Trophoblast cell (in vitro differentiated cells and primary cell): ENCODE measurements around the gene CLCA2.

ENCODE experiments used
- DNase-seq, 2 donors: peaks; one replicate each; pipeline ENCODE4 v3.0.0-alpha.2; 2016
- H2AFZ ChIP-seq: 2 replicates; pipeline ENCODE4 v1.6.1; 2013; ENCODE audit warnings: low read length, moderate library complexity, mild to moderate bottlenecking; ENCODE audit not compliant: insufficient read depth, poor library complexity
- H2AK5ac ChIP-seq: 2 replicates; pipeline ENCODE4 v1.6.1; 2013; ENCODE audit warnings: mild to moderate bottlenecking, low read length
- H2BK120ac ChIP-seq: 2 replicates; pipeline ENCODE4 v1.6.1; 2013; ENCODE audit warnings: low read length, mild to moderate bottlenecking, moderate library complexity; ENCODE audit not compliant: insufficient read depth, poor library complexity
- H2BK12ac ChIP-seq: 2 replicates; pipeline ENCODE4 v1.6.1; 2013; ENCODE audit warnings: mild to moderate bottlenecking, low read length, moderate library complexity
- H2BK5ac ChIP-seq: 2 replicates; pipeline ENCODE4 v1.6.1; 2013; ENCODE audit warnings: low read length, low read depth, moderate library complexity, mild to moderate bottlenecking; ENCODE audit not compliant: poor library complexity
- H3K14ac ChIP-seq: 2 replicates; pipeline ENCODE4 v1.6.1; 2013; ENCODE audit warnings: mild to moderate bottlenecking, low read length
- H3K18ac ChIP-seq: 2 replicates; pipeline ENCODE4 v1.6.1; 2013; ENCODE audit warnings: mild to moderate bottlenecking, low read length
- H3K23ac ChIP-seq: 2 replicates; pipeline ENCODE4 v1.6.1; 2013; ENCODE audit warnings: low read length
- H3K27ac ChIP-seq: 2 replicates; pipeline ENCODE4 v1.5.1; 2013; ENCODE audit warnings: low read depth, mild to moderate bottlenecking, inconsistent platforms, low read length, moderate library complexity
- H3K27me3 ChIP-seq: 2 replicates; pipeline ENCODE4 v1.6.1; 2013; ENCODE audit warnings: inconsistent platforms, mild to moderate bottlenecking, low read length, moderate library complexity; ENCODE audit not compliant: insufficient read depth
- H3K36me3 ChIP-seq, 2 experiments: 1 replicate in 1 of 2; 2 replicates in 1 of 2; pipeline ENCODE4 v1.6.1; 2013; ENCODE audit warnings: low read length in 2 of 2, mild to moderate bottlenecking in 2 of 2, moderate library complexity in 1 of 2; ENCODE audit not compliant: insufficient read depth in 2 of 2, control insufficient read depth in 1 of 2
- H3K4ac ChIP-seq: 2 replicates; pipeline ENCODE4 v1.6.1; 2013; ENCODE audit warnings: low read depth, mild to moderate bottlenecking, low read length, moderate library complexity
- H3K4me1 ChIP-seq, 2 experiments: 1 replicate in 1 of 2; 2 replicates in 1 of 2; pipeline ENCODE4 v1.6.1; 2013; ENCODE audit warnings: low read length in 2 of 2, mild to moderate bottlenecking in 2 of 2, moderate library complexity in 1 of 2; ENCODE audit not compliant: insufficient read depth in 2 of 2, control insufficient read depth in 1 of 2
- H3K4me2 ChIP-seq: 2 replicates; pipeline ENCODE4 v1.6.1; 2013; ENCODE audit warnings: inconsistent platforms, mild to moderate bottlenecking, low read length, moderate library complexity
- H3K4me3 ChIP-seq: 2 replicates; pipeline ENCODE4 v1.5.1; 2013; ENCODE audit warnings: mild to moderate bottlenecking, low read depth, low read length, inconsistent platforms
- H3K79me1 ChIP-seq: one replicate; pipeline ENCODE4 v1.6.1; 2013; ENCODE audit warnings: low read length
- H3K79me2 ChIP-seq: 2 replicates; pipeline ENCODE4 v1.6.1; 2013; ENCODE audit warnings: low read length, mild to moderate bottlenecking; ENCODE audit not compliant: control insufficient read depth, insufficient read depth, poor library complexity
- H3K9ac ChIP-seq: 2 replicates; pipeline ENCODE4 v1.6.1; 2013; ENCODE audit warnings: mild to moderate bottlenecking, low read length
- H3K9me3 ChIP-seq: 2 replicates; pipeline ENCODE4 v1.6.1; 2013; ENCODE audit warnings: low read depth, mild to moderate bottlenecking, control low read depth, inconsistent platforms, low read length; ENCODE audit not compliant: insufficient read depth
- H4K12ac ChIP-seq: 2 replicates; pipeline ENCODE4 v1.6.1; 2013; ENCODE audit warnings: low read depth, mild to moderate bottlenecking, low read length, moderate library complexity
- H4K8ac ChIP-seq: 2 replicates; pipeline ENCODE4 v1.6.1; 2013; ENCODE audit warnings: low read depth, mild to moderate bottlenecking, low read length, moderate library complexity
- H4K91ac ChIP-seq: one replicate; pipeline ENCODE4 v1.6.1; 2013; ENCODE audit warnings: low read depth, mild to moderate bottlenecking, low read length, moderate library complexity
- WGBS: extraction: QIAGEN DNeasy Blood & Tissue Kit; methylation state at CpG from one replicate; pipeline ENCODE4 v1.1.7; 2013; ENCODE audit warnings: missing lambda C conversion rate; ENCODE audit not compliant: insufficient read length, insufficient coverage; ENCODE audit errors: extremely low coverage; 5-methylcytosine and 5-hydroxymethylcytosine counted together

Gene CLCA2

GRCh38 chr1:86448670-86449069 lies 24.7 kb downstream of the CLCA2 start:
- no peak overlapping the region for H3K18ac ChIP-seq
- no peak overlapping the region for H4K12ac ChIP-seq
- no peak overlapping the region for H2BK12ac ChIP-seq
- H2BK120ac ChIP-seq: no peak overlapping the region
- no peak overlapping the region for H4K91ac ChIP-seq
- H3K4me3 ChIP-seq: no peak overlapping the region
- no CpG with 5 or more reads among the region's 1 CpG for WGBS
- no peak for DNase-seq
- H3K27me3 ChIP-seq: no peaks in the 10 kb centered on the region
- H3K36me3 ChIP-seq: no peaks in the 10 kb centered on the region
- H3K4ac ChIP-seq: no peak overlapping the region
- H2BK5ac ChIP-seq: no peak overlapping the region
- H3K79me1 ChIP-seq: no peaks in the 10 kb centered on the region
- no peaks in the 10 kb centered on the region for H3K9me3 ChIP-seq
- H3K14ac ChIP-seq: no peak overlapping the region
- H4K8ac ChIP-seq: no peak overlapping the region
- H3K23ac ChIP-seq: no peak overlapping the region
- H2AK5ac ChIP-seq: no peak overlapping the region
- H3K27ac ChIP-seq: no peak overlapping the region
- H3K9ac ChIP-seq: no peak overlapping the region
- no peaks in the 10 kb centered on the region for H3K4me1 ChIP-seq
- no peak overlapping the region for H2AFZ ChIP-seq
- no peak overlapping the region for H3K4me2 ChIP-seq
- no peaks in the 10 kb centered on the region for H3K79me2 ChIP-seq

- no peak overlapping the region for H4K91ac ChIP-seq
- no peak overlapping the region for H2BK5ac ChIP-seq
- no peaks in the 10 kb centered on the region for H3K9me3 ChIP-seq
- no peak for DNase-seq
- H3K14ac ChIP-seq: no peak overlapping the region
- no CpG with 5 or more reads among the region's 1 CpG for WGBS
- H3K4ac ChIP-seq: no peak overlapping the region
- H2AFZ ChIP-seq: no peak overlapping the region
- H4K12ac ChIP-seq: no peak overlapping the region
- H3K9ac ChIP-seq: no peak overlapping the region
- H4K8ac ChIP-seq: no peak overlapping the region
- no peaks in the 10 kb centered on the region for H3K4me1 ChIP-seq
- H3K36me3 ChIP-seq: no peaks in the 10 kb centered on the region
- no peak overlapping the region for H2BK120ac ChIP-seq
- no peaks in the 10 kb centered on the region for H3K79me1 ChIP-seq
- no peak overlapping the region for H3K4me3 ChIP-seq
- H3K4me2 ChIP-seq: no peak overlapping the region
- no peak overlapping the region for H3K18ac ChIP-seq
- no peak overlapping the region for H2AK5ac ChIP-seq
- H3K27ac ChIP-seq: no peak overlapping the region
- no peak overlapping the region for H3K23ac ChIP-seq
- H3K79me2 ChIP-seq: no peaks in the 10 kb centered on the region
- H2BK12ac ChIP-seq: no peak overlapping the region
- no peaks in the 10 kb centered on the region for H3K27me3 ChIP-seq
Observed at GRCh38 chr1:86449103-86449502, 25.1 kb downstream of the CLCA2 start.

- Histone ChIP-seq H3K27ac (no peak overlapping the region), H3K9ac (no peak overlapping the region), H3K4me3 (no peak overlapping the region), H2BK120ac (no peak overlapping the region), H3K4me1 (no peaks in the 10 kb centered on the region), H4K12ac (no peak overlapping the region), H2BK5ac (no peak overlapping the region), H3K9me3 (no peaks in the 10 kb centered on the region), H2AFZ (no peak overlapping the region), H3K4ac (no peak overlapping the region), H2AK5ac (no peak overlapping the region), H3K18ac (no peak overlapping the region), H3K23ac (no peak overlapping the region), H4K91ac (no peak overlapping the region), H3K4me2 (no peak overlapping the region), H2BK12ac (no peak overlapping the region), H3K79me1 (no peaks in the 10 kb centered on the region), H3K14ac (no peak overlapping the region), H3K27me3 (no peaks in the 10 kb centered on the region), H4K8ac (no peak overlapping the region), H3K36me3 (no peaks in the 10 kb centered on the region), H3K79me2 (no peaks in the 10 kb centered on the region)
- WGBS: no CpG with 5 or more reads among the region's 3 CpGs
- no peak for DNase-seq
Observed at GRCh38 chr1:86450847-86451246, 26.9 kb downstream of the CLCA2 start.

GRCh38 chr1:86453664-86454063 lies 29.7 kb downstream of the CLCA2 start:
- Histone ChIP-seq H2BK120ac (no peak overlapping the region), H3K4ac (no peak overlapping the region), H2BK5ac (no peak overlapping the region), H3K27ac (no peak overlapping the region), H3K9me3 (no peaks in the 10 kb centered on the region), H3K36me3 (no peaks in the 10 kb centered on the region), H4K91ac (no peak overlapping the region), H3K4me2 (no peak overlapping the region), H4K12ac (no peak overlapping the region), H3K4me1 (no peaks in the 10 kb centered on the region), H3K14ac (no peak overlapping the region), H3K9ac (no peak overlapping the region), H3K18ac (no peak overlapping the region), H3K23ac (no peak overlapping the region), H3K79me1 (no peaks in the 10 kb centered on the region), H3K27me3 (no peaks in the 10 kb centered on the region), H3K4me3 (no peak overlapping the region), H2BK12ac (no peak overlapping the region), H4K8ac (no peak overlapping the region), H2AFZ (no peak overlapping the region), H2AK5ac (no peak overlapping the region), H3K79me2 (no peaks in the 10 kb centered on the region)
- WGBS: no CpG with 5 or more reads among the region's 3 CpGs
- no peak for DNase-seq
